K562 (cell line): Measurements from ENCODE around the gene GUCY1A2. TPM values are rescaled to one million over a fixed set of nuclear protein-coding genes. Genes with fewer than 3 reads are reported as not detected.

Experiments
- ATAC-seq: fragments of 200-7000 bp; cut with Tn5 transposase; 3 replicates; pipeline ENCODE4 v1.9.1; 2020; ENCODE audit warnings: moderate library complexity
- BruUV-seq: library from RNA; stranded (reverse); fragments of 400-500 nt; replicated peaks from 2 replicates; lab custom pipeline; 2021; lab: Mats Ljungman, UMichigan
- CTCF ChIA-PET: fragments of 300-600 bp; formaldehyde crosslinking; extraction: SDS; loops from one replicate; lab custom pipeline; 2021; ENCODE audit warnings: low intra/inter-chr PET ratio; lab: Yijun Ruan, JAX
- POLR2A ChIA-PET: fragments of 300-600, 350-650 bp; sonication (Branson Sonifier 250); formaldehyde crosslinking; extraction: SDS; loops from one replicate; lab custom pipeline; 2021; ENCODE audit warnings: antibody characterized with exemption, inconsistent platforms; lab: Yijun Ruan, JAX
- DNase-seq, 4 experiments: peaks; one replicate each; pipeline versions ENCODE4 v3.0.0 to v3.0.0-alpha.2; 2011 to 2018; ENCODE audit warnings: low spot score in 3 of 4, mixed read lengths in 3 of 4; ENCODE audit errors: extremely low read depth in 1 of 4
- FAIRE-seq: peaks from 2 replicates; lab custom pipeline; 2011; peaks lifted over from hg19 to GRCh38; lab: Jason Lieb, UNC
- H2AFZ ChIP-seq: 2 replicates; pipeline ENCODE4 v1.6.0; 2011; ENCODE audit warnings: low read depth, low read length, control low read depth, inconsistent platforms
- H3K27ac ChIP-seq: fragments of 200-600 bp; 3 replicates; pipeline ENCODE4 v1.8.0; 2011; ENCODE audit warnings: low read depth, mild to moderate bottlenecking, control low read depth, inconsistent platforms, low read length, moderate library complexity, mixed read lengths; ENCODE audit errors: extremely low read depth
- H3K27me3 ChIP-seq, 2 experiments: fragments of 300-600 bp in 1 of 2; 2 replicates in 1 of 2; 3 replicates in 1 of 2; pipeline versions ENCODE4 v1.6.0 to v1.8.0; 2011; ENCODE audit warnings: inconsistent platforms in 2 of 2, low read length in 2 of 2, mild to moderate bottlenecking in 1 of 2, mixed read lengths in 1 of 2, moderate library complexity in 1 of 2; ENCODE audit not compliant: control insufficient read depth in 2 of 2, insufficient read depth in 2 of 2
- H3K36me3 ChIP-seq: fragments of 300-600 bp; 3 replicates; pipeline ENCODE4 v1.8.0; 2011; ENCODE audit warnings: mild to moderate bottlenecking, low read length, inconsistent platforms; ENCODE audit not compliant: control insufficient read depth, insufficient read depth
- H3K4me1 ChIP-seq, 2 experiments: fragments of 200-600 bp in 1 of 2; replicated peaks in 1 of 2; 2 replicates in 1 of 2; 3 replicates in 1 of 2; pipeline versions ENCODE4 v1.5.1 to v1.8.0; 2011; ENCODE audit warnings: inconsistent platforms in 2 of 2, low read length in 2 of 2, mild to moderate bottlenecking in 1 of 2, mixed read lengths in 1 of 2, moderate library complexity in 1 of 2; ENCODE audit not compliant: control insufficient read depth in 2 of 2, insufficient read depth in 2 of 2
- H3K4me2 ChIP-seq: 2 replicates; pipeline ENCODE4 v1.6.1; 2011; ENCODE audit warnings: low read length, control low read depth, inconsistent platforms, mixed read lengths; ENCODE audit not compliant: insufficient read depth
- H3K4me3 ChIP-seq: fragments of 200-600 bp; sonication (generic), shearing (Covaris generic); 2 replicates; pipeline ENCODE4 v1.5.1; 2016; ENCODE audit warnings: control low read depth, inconsistent platforms
- H3K79me2 ChIP-seq: fragments of 200-600 bp; 3 replicates; pipeline ENCODE4 v1.8.0; 2011; ENCODE audit warnings: low read length, inconsistent platforms; ENCODE audit not compliant: control insufficient read depth, insufficient read depth
- H3K9ac ChIP-seq, 2 experiments: 2 replicates each; pipeline versions ENCODE4 v1.6.0 to v1.6.1; 2011; ENCODE audit warnings: low read depth in 2 of 2, low read length in 2 of 2, control low read depth in 1 of 2, inconsistent platforms in 1 of 2, mild to moderate bottlenecking in 1 of 2, mixed read lengths in 1 of 2; ENCODE audit not compliant: insufficient read depth in 1 of 2
- H3K9me1 ChIP-seq: one replicate; pipeline ENCODE4 v1.6.0; 2011; ENCODE audit warnings: inconsistent platforms, mild to moderate bottlenecking, low read length, moderate library complexity; ENCODE audit not compliant: control insufficient read depth, insufficient read depth
- H3K9me3 ChIP-seq: replicated peaks from 2 replicates; pipeline ENCODE4 v1.5.1; 2011; ENCODE audit warnings: low read depth, low read length, inconsistent platforms; ENCODE audit not compliant: control insufficient read depth, insufficient read depth
- H4K20me1 ChIP-seq: replicated peaks from 2 replicates; pipeline ENCODE4 v1.6.1; 2011; ENCODE audit warnings: low read length, inconsistent platforms, mixed read lengths; ENCODE audit not compliant: control insufficient read depth, insufficient read depth
- ASH1L ChIP-seq: fragments of 450-650 bp; IDR thresholded peaks from 2 replicates; pipeline ENCODE4 v1.6.1; 2018; ENCODE audit warnings: borderline replicate concordance, mild to moderate bottlenecking, low read depth; ENCODE audit not compliant: partially characterized antibody
- HMGXB4 ChIP-seq: sonication (generic); formaldehyde crosslinking; IDR thresholded peaks from 2 replicates; pipeline ENCODE4 v1.8.1; 2023; ENCODE audit warnings: mild to moderate bottlenecking, missing genetic modification reagents
- MEF2D ChIP-seq: conservative IDR thresholded peaks from 2 replicates; pipeline ENCODE4 v1.6.1; 2016; ENCODE audit warnings: low read depth, missing genetic modification characterization, missing compliant biosample characterization
- PPARD ChIP-seq: fragments of 250-450 bp; sonication (Bioruptor Pico); IDR thresholded peaks from 2 replicates; pipeline ENCODE4 v1.8.0; 2022; ENCODE audit warnings: inconsistent platforms, mild to moderate bottlenecking, moderate library complexity
- ZNF146 ChIP-seq: IDR thresholded peaks from one replicate; pipeline ENCODE4 v1.6.1; 2018; ENCODE audit warnings: missing compliant biosample characterization; ENCODE audit not compliant: unreplicated experiment
- ZNF75A ChIP-seq: fragments of 450-650 bp; formaldehyde crosslinking; IDR thresholded peaks from 2 replicates; pipeline ENCODE4 v1.4.0; 2020; ENCODE audit warnings: mild to moderate bottlenecking
- WGBS: fragments of 100-300 bp; shearing (Covaris generic); methylation state at CpG from one replicate; pipeline ENCODE4 v1.1.6; 2016; ENCODE audit warnings: low coverage, mixed read lengths; ENCODE audit not compliant: insufficient coverage; ENCODE audit errors: missing lambda C conversion rate; 5-methylcytosine and 5-hydroxymethylcytosine counted together
- in situ Hi-C: fragments of 300-500 bp; cut with MboI; formaldehyde crosslinking; loops from 4 replicates; pipeline ENCODE4 v1.15.0; 2018; ENCODE audit warnings: inconsistent platforms, mixed read lengths
- intact Hi-C: fragments of 100-400 bp; cut with micrococcal nuclease; formaldehyde crosslinking; loops from 2 replicates; pipeline ENCODE4 v1.14.2; 2022
- polyA plus RNA-seq, 8 experiments: library from polyadenylated mRNA; depleted of rRNA in 4 of 8; stranded (reverse) in 5 of 8; unstranded in 3 of 8; fragments of >200 nt; fragmentation: Nextera tagmentation in 2 of 8; fragmentation: Illumina TruSeq in 1 of 8; extraction: Ambion mirVana in 2 of 8; extraction: Trizol in 1 of 8; gene quantifications; 2 replicates each; pipeline versions ENCODE4 v1.2.1 to v1.2.3, GENCODE V29; 2011 to 2014; ENCODE audit warnings: inconsistent platforms in 1 of 8, missing spikeins in 1 of 8
- total RNA-seq, 7 experiments: library from RNA; depleted of rRNA in 6 of 7; stranded (reverse); fragments of >200 nt in 6 of 7; fragmentation: Illumina TruSeq in 2 of 7; extraction: Trizol in 2 of 7; gene quantifications; 2 replicates each; pipeline versions ENCODE4 v1.2.1 to v1.2.3, GENCODE V29; 2011 to 2021; ENCODE audit warnings: low replicate concordance in 1 of 7

The GUCY1A2 gene
- total and polyA plus RNA-seq, 9 of the 15 experiments (the other 6 are each of a cell fraction or from before 2014, with no cell fraction given) = under 0.01 to 0.04 TPM; not detected in 7

- Histone ChIP-seq H3K4me1 (no peaks in the 10 kb centered on the region), H3K27me3 (no peaks in the 10 kb centered on the region), H3K9me3 (no peaks in the 10 kb centered on the region), H3K79me2 (no peaks in the 10 kb centered on the region), H3K36me3 (no peaks in the 10 kb centered on the region), H3K9me1 (no peaks in the 10 kb centered on the region), H2AFZ (no peak overlapping the region), H3K4me3 (no peak overlapping the region), H3K9ac (no peak overlapping the region), H3K4me2 (no peak overlapping the region), H4K20me1 (no peaks in the 10 kb centered on the region), H3K27ac (no peak overlapping the region)
- 0% methylated on average over 3 of the region's 3 CpGs for WGBS
- intact Hi-C loops (no loop called here), in situ Hi-C loops (no loop called here)
- POLR2A ChIA-PET = interaction anchor here (0.5 kb wide), 1 partner anchor 118 kb away, joined by 3 read pairs; no protein-coding TSS in a partner anchor
- no TSS peak for BruUV-seq
- ATAC-seq (no peak), FAIRE-seq (no peak), DNase-seq (no peak)
- TF ChIP-seq ZNF146 (CRISPR knock-in tag) (no peak), MEF2D (no peak), PPARD (CRISPR knock-in tag) (no peak), ZNF75A (CRISPR knock-in tag) (no peak), HMGXB4 (CRISPR knock-in tag) (no peak), ASH1L (no peak)
- CTCF ChIA-PET = no interaction called here
Measured at GRCh38 chr11:106679181-106679580, 339.1 kb downstream of the GUCY1A2 start.
